ENCODE results near the gene STARD13.

Gene STARD13

DNA sequence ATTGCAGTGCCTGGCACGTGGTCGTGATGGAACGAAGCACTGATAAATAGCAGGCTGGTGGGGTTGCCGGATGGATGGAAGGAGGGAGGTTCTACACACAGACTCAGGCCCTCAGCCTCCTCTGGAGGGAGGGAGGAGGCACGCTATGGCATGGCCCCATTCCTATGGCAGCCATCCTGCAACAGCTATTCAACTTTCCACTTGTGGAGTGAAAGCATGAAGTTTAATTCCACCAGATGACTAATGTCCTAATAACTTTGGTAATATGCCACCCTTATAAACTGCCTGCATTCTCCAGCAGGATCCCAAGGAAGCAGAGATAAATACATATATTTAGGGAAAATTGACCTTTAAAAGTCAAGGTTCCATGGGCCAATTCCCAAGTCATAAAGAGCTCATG is 176.9 kb downstream of the STARD13 start:
- DNase-seq: no peak

DNA sequence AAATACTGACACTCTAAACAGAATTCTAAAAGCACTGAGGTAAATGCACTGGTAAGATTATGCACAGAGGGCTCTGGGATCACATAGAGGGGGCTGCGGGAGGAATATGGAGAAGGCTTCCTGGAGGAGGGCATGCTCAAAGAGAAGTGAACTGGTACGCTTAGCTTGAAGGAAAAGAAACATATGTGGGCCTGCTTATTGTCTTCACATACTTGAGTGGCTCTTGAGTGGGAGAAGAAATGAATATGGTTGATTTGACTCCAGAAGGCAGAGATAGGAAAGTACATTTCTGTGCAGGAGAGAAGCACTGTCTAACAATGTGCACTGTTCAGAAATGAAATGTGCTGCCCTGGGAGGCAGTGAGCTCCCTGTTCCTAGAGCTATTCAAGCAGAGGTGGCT is 178.2 kb downstream of the STARD13 start:
- DNase-seq: no peak

DNA sequence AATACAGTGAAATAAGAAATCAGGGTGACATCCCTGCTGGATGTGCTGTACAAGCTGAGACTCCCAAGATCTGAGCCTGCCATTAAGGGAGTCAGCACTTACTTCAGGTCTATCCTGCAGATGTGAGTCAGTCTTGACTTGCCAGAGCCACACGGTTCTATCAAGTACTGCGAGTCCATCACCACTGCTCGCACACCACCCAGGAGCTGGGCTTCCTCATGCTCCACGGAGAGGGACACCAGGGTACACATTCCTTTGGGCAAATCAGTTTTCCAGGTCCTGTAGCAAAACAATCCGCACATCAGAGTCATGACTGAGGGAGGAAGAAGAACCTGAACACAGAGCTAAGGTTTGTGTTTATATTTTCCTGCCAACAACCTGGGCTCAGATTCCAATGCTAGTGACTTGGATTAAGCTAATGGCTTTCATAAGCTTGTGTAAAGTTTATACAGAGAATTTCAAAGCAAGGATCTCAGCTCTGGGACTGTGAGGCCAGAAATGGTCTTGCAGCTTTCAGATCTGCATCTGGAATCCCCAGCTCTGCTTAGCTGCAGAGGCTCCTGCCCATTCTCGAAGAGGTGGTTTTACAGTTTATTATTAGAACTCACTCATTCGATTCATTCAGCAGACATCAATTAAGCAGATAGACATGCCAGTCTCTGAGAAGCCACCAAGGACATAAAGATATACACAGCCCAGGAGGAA is 178.7 kb downstream of the STARD13 start:
- DNase-seq: no peak

- DNase-seq: no peak
Observed at GRCh38 chr13:33105387-33106005, 180.1 kb downstream of the STARD13 start.

DNA sequence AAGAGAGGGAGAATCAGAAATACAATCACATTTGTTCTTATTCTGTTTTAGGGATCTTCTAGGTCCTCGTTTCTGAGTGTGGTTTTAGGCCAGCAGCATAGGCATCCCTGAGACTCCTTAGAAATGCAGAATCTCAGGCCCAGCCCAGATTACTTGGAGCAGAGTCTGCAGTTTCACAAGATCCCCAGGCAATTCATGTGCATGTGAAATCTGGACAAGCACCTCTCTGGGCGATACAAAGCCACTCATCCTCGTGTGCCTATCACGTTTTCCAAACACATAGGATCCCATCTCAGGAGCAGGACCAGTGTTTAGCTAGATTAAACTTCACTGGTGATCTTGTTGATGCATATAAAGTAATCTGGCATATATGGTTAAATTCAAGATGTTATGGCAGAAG is 182.1 kb downstream of the STARD13 start:
- no peak for DNase-seq

DNA sequence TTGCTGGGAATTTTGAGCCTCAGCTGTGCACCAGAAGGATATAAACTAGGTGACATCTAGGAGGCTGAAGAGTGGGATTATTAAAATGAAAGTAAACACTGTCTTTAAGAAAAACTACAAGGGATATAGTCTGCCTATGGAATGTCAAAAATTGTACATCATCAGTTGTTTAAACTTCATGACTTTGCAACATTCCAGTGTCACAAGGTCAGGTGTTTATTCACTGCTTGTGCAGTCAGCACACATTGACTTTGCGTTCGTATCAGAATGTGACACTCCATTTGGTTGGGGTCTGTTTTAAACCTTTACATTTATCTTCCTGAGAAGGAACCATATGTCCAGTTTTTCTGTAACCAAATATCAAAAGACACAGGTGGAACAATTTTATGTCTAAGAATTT is 183.7 kb downstream of the STARD13 start:
- no peak for DNase-seq

DNA sequence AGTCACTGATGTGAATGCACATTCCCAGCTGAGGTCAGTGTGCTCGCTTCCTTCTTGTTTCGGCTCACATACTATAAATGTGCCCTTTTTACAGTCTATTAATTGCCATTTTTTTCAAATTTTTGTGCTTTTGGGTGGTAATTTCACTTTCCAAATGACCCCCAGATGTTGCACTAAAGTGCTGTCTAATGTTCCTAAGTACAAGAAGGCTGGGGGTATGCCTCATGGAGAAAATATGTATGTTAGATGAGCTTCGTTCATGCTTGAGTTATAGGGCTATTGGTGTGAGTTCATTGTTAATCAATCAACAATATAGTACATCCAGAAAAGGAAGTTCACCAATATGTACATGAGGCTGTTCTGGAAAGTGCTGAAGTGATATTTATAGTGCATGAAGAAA is 184.7 kb downstream of the STARD13 start:
- no peak for DNase-seq

- DNase-seq: no peak
Observed at GRCh38 chr13:33099860-33100259, 185.7 kb downstream of the STARD13 start.

DNA sequence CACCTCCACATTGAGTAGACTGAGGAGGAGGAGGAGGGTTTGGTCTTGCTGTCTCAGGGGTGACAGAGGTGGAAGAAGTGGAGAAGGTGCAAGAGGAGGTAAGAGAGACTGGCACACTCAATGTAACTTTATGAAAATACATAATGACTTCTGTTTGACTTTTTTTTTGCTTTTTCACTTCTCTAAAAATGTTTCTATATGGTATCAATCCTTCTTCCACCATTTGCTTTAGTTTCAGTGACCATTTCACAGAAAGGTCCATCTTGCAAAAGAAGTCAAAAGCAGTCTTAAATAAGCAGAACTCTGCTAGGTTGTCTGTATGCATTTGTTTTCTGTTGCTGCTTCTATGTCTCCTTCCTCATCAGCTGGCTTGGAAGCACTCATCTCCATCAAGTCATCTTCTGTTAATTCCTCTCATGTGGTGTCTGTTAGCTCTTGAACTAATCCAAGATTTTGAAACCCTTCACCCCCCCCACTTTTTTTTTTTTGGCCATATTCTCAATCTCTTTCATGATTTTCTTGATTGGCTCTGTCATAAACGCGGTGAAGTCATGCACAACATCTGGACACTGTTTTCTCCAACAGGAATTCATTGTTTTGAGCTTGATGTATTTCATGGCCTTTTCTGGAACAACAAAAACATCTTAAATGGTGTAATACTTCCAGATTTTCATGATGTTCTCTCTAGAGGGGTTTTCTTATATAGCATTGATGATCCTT is 188.5 kb downstream of the STARD13 start:
- DNase-seq: no peak

- DNase-seq: no peak
Observed at GRCh38 chr13:33092073-33092987, 193.2 kb downstream of the STARD13 start.

DNA sequence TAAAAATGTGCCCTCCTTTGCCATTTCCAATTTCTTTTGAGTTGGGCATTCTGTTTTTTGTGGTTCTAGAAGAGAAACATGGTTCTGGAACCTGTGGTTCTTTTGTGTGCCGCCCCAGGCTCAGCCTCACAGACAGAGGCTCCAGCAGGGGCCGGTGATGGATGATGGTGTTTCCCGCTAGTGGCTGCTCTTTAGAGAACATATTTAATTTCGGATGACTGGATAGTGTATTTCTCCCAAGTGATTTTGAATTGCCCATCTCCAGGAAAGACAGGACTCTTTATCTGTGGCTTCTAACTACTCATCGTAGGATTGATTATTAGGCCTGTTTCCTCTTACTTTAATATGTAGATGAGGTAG is 194.2 kb downstream of the STARD13 start:
- DNase-seq: no peak

GRCh38 chr13:33090755-33091414 is 194.7 kb downstream of the STARD13 start:
- no peak for DNase-seq

DNA sequence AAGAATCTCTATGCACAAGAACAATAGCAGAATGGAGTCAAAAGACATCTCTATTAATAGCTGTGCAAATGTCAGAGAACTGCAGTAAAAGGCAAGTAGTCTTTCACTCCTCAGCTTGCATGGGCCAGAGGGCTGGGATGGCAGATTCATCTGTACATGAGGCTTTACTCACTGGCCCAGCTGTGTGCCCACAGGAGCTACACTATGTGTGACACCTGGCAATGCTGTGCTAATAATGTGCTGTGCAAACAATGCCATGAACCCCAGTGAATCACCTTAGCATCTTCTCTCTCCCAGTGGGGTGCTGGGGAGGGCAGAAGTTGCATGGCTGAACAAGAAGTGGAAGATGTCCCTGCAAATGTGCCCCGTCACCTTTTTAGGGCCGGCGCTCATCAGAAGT is 196.2 kb downstream of the STARD13 start:
- DNase-seq: no peak

- no peak for DNase-seq
Observed at GRCh38 chr13:33087790-33088189, 197.8 kb downstream of the STARD13 start.

GRCh38 chr13:33087091-33087490 is 198.5 kb downstream of the STARD13 start:
- no peak for DNase-seq

- no peak for DNase-seq
Observed at GRCh38 chr13:33083054-33083453, 202.5 kb downstream of the STARD13 start.

- DNase-seq: no peak
Observed at GRCh38 chr13:33081666-33082065, 203.9 kb downstream of the STARD13 start.

GRCh38 chr13:33080972-33081590 is 204.5 kb downstream of the STARD13 start:
- DNase-seq: no peak

GRCh38 chr13:33079960-33080359 is 205.6 kb downstream of the STARD13 start:
- DNase-seq: peak in 1 of 2 donors; percentile 1

GRCh38 chr13:33078263-33078662 is 207.3 kb downstream of the STARD13 start:
- DNase-seq: no peak

- no peak for DNase-seq
Observed at GRCh38 chr13:33076001-33076992, 209.3 kb downstream of the STARD13 start.

Measured in bone marrow (tissue), 2 donors.